ENCODE data around the gene RGS7BP. TPM values are rescaled to one million over a fixed set of nuclear protein-coding genes. Genes with fewer than 3 reads are reported as not detected.

The RGS7BP gene
- total RNA-seq, 2 donors from 2014 or later, result 0.12 to 0.35 TPM

- Histone ChIP-seq H3K27ac (no peak overlapping the region), H3K4me3 (no peak overlapping the region), H3K27me3 (no peaks in the 10 kb centered on the region), H3K36me3 (no peaks in the 10 kb centered on the region), H3K4me1 (no peaks in the 10 kb centered on the region), H3K9me3 (no peaks in the 10 kb centered on the region), H3K9ac (ENCODE audit: low read depth in 2 of 2, low read length in 2 of 2) (no peak overlapping the region)
- no peak for TF ChIP-seq CTCF (IDR thresholded peaks at IDR 0.05)
- intact Hi-C loops (cut with DNase I), result no loop called here
- no peak for DNase-seq
Measured at GRCh38 chr5:64487283-64487682, 18.5 kb upstream of the RGS7BP start.

GRCh38 chr5:64489857-64490256 lies 16.0 kb upstream of the RGS7BP start:
- no peaks in the 10 kb centered on the region for H3K9me3 ChIP-seq
- TF ChIP-seq CTCF (IDR thresholded peaks at IDR 0.05), result no peak
- H3K36me3 ChIP-seq, result no peaks in the 10 kb centered on the region
- H3K27ac ChIP-seq, result no peak overlapping the region
- H3K4me3 ChIP-seq, result no peak overlapping the region
- H3K4me1 ChIP-seq, result no peaks in the 10 kb centered on the region
- no peak for DNase-seq
- no peak overlapping the region for H3K9ac ChIP-seq (ENCODE audit: low read depth in 2 of 2, low read length in 2 of 2)
- intact Hi-C loops (cut with DNase I), result no loop called here
- H3K27me3 ChIP-seq, result no peaks in the 10 kb centered on the region

- Histone ChIP-seq H3K9ac (ENCODE audit: low read depth in 2 of 2, low read length in 2 of 2) (no peak overlapping the region), H3K4me3 (no peak overlapping the region), H3K9me3 (no peaks in the 10 kb centered on the region), H3K27me3 (no peaks in the 10 kb centered on the region), H3K4me1 (no peaks in the 10 kb centered on the region), H3K36me3 (no peaks in the 10 kb centered on the region), H3K27ac (no peak overlapping the region)
- no peak for DNase-seq
- TF ChIP-seq CTCF (IDR thresholded peaks at IDR 0.05), result no peak
- intact Hi-C loops (cut with DNase I), result no loop called here
Measured at GRCh38 chr5:64497386-64497785, 8.4 kb upstream of the RGS7BP start.

GRCh38 chr5:64502196-64502595 lies 3.6 kb upstream of the RGS7BP start:
- no peak for TF ChIP-seq CTCF (IDR thresholded peaks at IDR 0.05)
- intact Hi-C loops (cut with DNase I), result no loop called here
- no peak overlapping the region for H3K9ac ChIP-seq (ENCODE audit: low read depth in 2 of 2, low read length in 2 of 2)
- no peak overlapping the region for H3K4me3 ChIP-seq
- DNase-seq, result no peak
- no peaks in the 10 kb centered on the region for H3K36me3 ChIP-seq
- no peak overlapping the region for H3K27ac ChIP-seq
- peaks cover 9% of the 10 kb centered on the region for H3K27me3 ChIP-seq
- no peaks in the 10 kb centered on the region for H3K9me3 ChIP-seq
- H3K4me1 ChIP-seq, result no peaks in the 10 kb centered on the region

- H3K4me3 ChIP-seq, result peak overlapping the region; percentile 12
- H3K27me3 ChIP-seq, result peaks cover 9% of the 10 kb centered on the region
- DNase-seq, result no peak
- H3K27ac ChIP-seq, result no peak overlapping the region
- intact Hi-C loops (cut with DNase I), result no loop called here
- H3K9ac ChIP-seq (ENCODE audit: low read depth in 2 of 2, low read length in 2 of 2), result no peak overlapping the region
- no peak for TF ChIP-seq CTCF (IDR thresholded peaks at IDR 0.05)
- H3K4me1 ChIP-seq, result no peaks in the 10 kb centered on the region
- no peaks in the 10 kb centered on the region for H3K36me3 ChIP-seq
- H3K9me3 ChIP-seq, result no peaks in the 10 kb centered on the region
Measured at GRCh38 chr5:64506567-64507263, 900 bp downstream of the RGS7BP start.

Data from colonic mucosa (tissue), 4 donors.